SU-DHL-6 (cell line): ENCODE data around the gene MCAM.

Source experiments
- CTCF ChIP-seq: fragments of 200-600 bp; sonication (generic); IDR thresholded peaks from one replicate; pipeline ENCODE4 v1.5.1; 2017; ENCODE audit warnings: antibody characterized with exemption, mild to moderate bottlenecking, low read length, moderate library complexity; ENCODE audit not compliant: insufficient read depth, poor library complexity, severe bottlenecking
- EZH2phosphoT487 ChIP-seq: fragments of 200-600 bp; sonication (generic), shearing (Covaris generic); conservative IDR thresholded peaks from 2 replicates; pipeline ENCODE4 v1.6.1; 2018; ENCODE audit warnings: mild to moderate bottlenecking, antibody characterized with exemption, low read length, moderate library complexity, mixed read lengths

- TF ChIP-seq CTCF (no peak), EZH2phosphoT487 (no peak)
Observed at GRCh38 chr11:119361056-119361787, 44.3 kb upstream of the MCAM start.
